Transverse colon (tissue), 4 donors: Measurements from ENCODE around the gene CERK. TPM values are rescaled to one million over a fixed set of nuclear protein-coding genes. Genes with fewer than 3 reads are reported as not detected.
A peak's percentile ranks its signal among the peaks of the same experiment; 100 is the strongest.

ENCODE experiments used
- DNase-seq: peaks from one replicate; pipeline ENCODE4 v3.0.0-alpha.2; 2019
- H3K27ac ChIP-seq, 4 donors: fragments of 200-600 bp; sonication (generic); 2 replicates each; pipeline ENCODE4 v1.5.1; 2016 to 2018; ENCODE audit warnings: inconsistent platforms in 4 of 4
- H3K27me3 ChIP-seq: fragments of 200-600 bp; sonication (generic); 2 replicates; pipeline ENCODE4 v1.5.1; 2017; ENCODE audit warnings: inconsistent platforms
- H3K36me3 ChIP-seq, 4 donors: fragments of 200-600 bp; sonication (generic); 2 replicates each; pipeline ENCODE4 v1.5.1; 2017 to 2019; ENCODE audit warnings: inconsistent platforms in 4 of 4
- H3K4me1 ChIP-seq, 4 donors: fragments of 200-600 bp; sonication (generic); 2 replicates each; pipeline ENCODE4 v1.5.1; 2017 to 2020; ENCODE audit warnings: inconsistent platforms in 4 of 4
- H3K4me3 ChIP-seq, 4 donors: fragments of 200-600 bp; sonication (generic); 1 replicate in 1 of 4; 2 replicates in 3 of 4; pipeline versions ENCODE4 v1.5.1 to v1.6.1; 2017 to 2019; ENCODE audit warnings: inconsistent platforms in 4 of 4
- H3K9me3 ChIP-seq, 2 donors: fragments of 200-600 bp; sonication (generic); 2 replicates each; pipeline ENCODE4 v1.5.1; 2017 to 2019; ENCODE audit warnings: inconsistent platforms in 2 of 2
- CTCF ChIP-seq, 5 experiments: fragments of 200-600 bp in 3 of 5; fragments of 450-650 bp in 2 of 5; sonication (generic) in 3 of 5; IDR thresholded peaks; 1 replicate in 2 of 5; 2 replicates in 3 of 5; pipeline ENCODE4 v1.5.1; 2016 to 2017; ENCODE audit warnings: antibody characterized with exemption in 5 of 5, inconsistent platforms in 3 of 5, mild to moderate bottlenecking in 2 of 5, moderate library complexity in 1 of 5
- EP300 ChIP-seq: sonication (generic); formaldehyde crosslinking; IDR thresholded peaks from one replicate; pipeline ENCODE4 v1.6.1; 2017; ENCODE audit warnings: antibody characterized with exemption, low read depth
- POLR2A ChIP-seq: fragments of 450-650 bp; IDR thresholded peaks from one replicate; pipeline ENCODE4 v1.6.1; 2016; ENCODE audit warnings: antibody characterized with exemption, mild to moderate bottlenecking, moderate library complexity
- POLR2AphosphoS5 ChIP-seq, 3 donors: sonication (generic); formaldehyde crosslinking; IDR thresholded peaks; one replicate each; pipeline ENCODE4 v1.6.1; 2016; ENCODE audit warnings: antibody characterized with exemption in 3 of 3
- WGBS, 2 donors: methylation state at CpG; one replicate each; pipeline ENCODE4 v1.1.5; 2018; ENCODE audit warnings: low coverage in 1 of 2; 5-methylcytosine and 5-hydroxymethylcytosine counted together
- in situ Hi-C, 4 donors: fragments of 200-750 bp; cut with MboI; loops; one replicate each; pipeline versions ENCODE4 v1.15.0 to v1.15.1; 2017; ENCODE audit warnings: low sequenced_read_pairs in 3 of 4, low pct_ligation_motif_present in 1 of 4, low pct_unique_long_range_greater_than_20kb in 1 of 4
- intact Hi-C: fragments of 100-400 bp; cut with DNase I; formaldehyde crosslinking; loops from one replicate; pipeline ENCODE4 v1.15.1; 2023; ENCODE audit warnings: low total_unique reads
- total RNA-seq, 4 donors: library from RNA; depleted of rRNA; stranded (reverse); fragments of >200 nt; gene quantifications; one replicate each; pipeline ENCODE4 v1.1.0, GENCODE V29; 2016

CERK gene
- total RNA-seq, 4 donors from 2014 or later, result 13.7 to 72.2 (median 63.5) TPM

- peaks cover 23 to 58% (median 30%) of the 10 kb centered on the region in 4 donors for H3K4me1 ChIP-seq
- peak overlapping the region in 2 of 4 donors; percentile 81 for H3K27ac ChIP-seq
- H3K9me3 ChIP-seq, result no peaks in the 10 kb centered on the region
- TF ChIP-seq POLR2A (no peak), POLR2AphosphoS5 (IDR thresholded peaks at IDR 0.05) (no peak)
- no peak overlapping the region for H3K4me3 ChIP-seq
- no peaks in the 10 kb centered on the region for H3K27me3 ChIP-seq
- in situ Hi-C loops (no loop called here), intact Hi-C loops (no loop called here)
- WGBS, 2 donors, result 72 to 89% methylated on average over 4 to 14 of the region's 15 CpGs
- peaks cover 0 to 23% (median 6%) of the 10 kb centered on the region in 4 donors for H3K36me3 ChIP-seq
- no peak for DNase-seq
These were observed 51.0 kb downstream of the CERK start for GRCh38 chr22:46687048-46687444.

- intact Hi-C loops, result no loop called here
These were observed 51.6 kb downstream of the CERK start for GRCh38 chr22:46686221-46687047.

GRCh38 chr22:46684706-46685105 is 53.3 kb downstream of the CERK start:
- TF ChIP-seq CTCF (IDR thresholded peaks at IDR 0.05) (no peak), POLR2AphosphoS5 (IDR thresholded peaks at IDR 0.05) (no peak), POLR2A (no peak), EP300 (no peak)
- 26 to 44% methylated on average over 8 to 10 of the region's 10 CpGs for whole genome bisulfite sequencing, 2 donors
- Histone ChIP-seq H3K4me1 (peaks cover 23 to 57% (median 30%) of the 10 kb centered on the region in 4 donors), H3K4me3 (no peak overlapping the region), H3K9me3 (no peaks in the 10 kb centered on the region), H3K36me3 (peaks cover 0 to 1% (median under 1%) of the 10 kb centered on the region in 4 donors), H3K27me3 (no peaks in the 10 kb centered on the region), H3K27ac (peak overlapping the region; percentile 78 to 83 (median 81))
- intact Hi-C loops, result no loop called here
- DNase-seq, result peak; percentile 36
- in situ Hi-C loops, result no loop called here

More at GRCh38 chr22:46686221-46687047, 51.6 kb downstream of the CERK start:
- Histone ChIP-seq H3K4me3 (no peak overlapping the region), H3K9me3 (no peaks in the 10 kb centered on the region), H3K4me1 (peaks cover 23 to 58% (median 30%) of the 10 kb centered on the region in 4 donors), H3K36me3 (peaks cover 0 to 18% (median 6%) of the 10 kb centered on the region in 4 donors), H3K27ac (peak overlapping the region; percentile 78 to 83 (median 81)), H3K27me3 (no peaks in the 10 kb centered on the region)
- no peak for DNase-seq
- TF ChIP-seq EP300 (no peak), POLR2AphosphoS5 (IDR thresholded peaks at IDR 0.05) (no peak), POLR2A (no peak), CTCF (IDR thresholded peaks at IDR 0.05) (no peak)
- in situ Hi-C loops, result no loop called here
- 63% methylated on average over 30 of the region's 33 CpGs; no CpG with 5 or more reads in 1 of the 2 donors for WGBS, 2 donors

GRCh38 chr22:46682011-46682731 is 55.9 kb downstream of the CERK start:
- TF ChIP-seq POLR2A (no peak), EP300 (no peak), CTCF (IDR thresholded peaks at IDR 0.05) (no peak), POLR2AphosphoS5 (IDR thresholded peaks at IDR 0.05) (no peak)
- WGBS, 2 donors, result 88 to 100% methylated on average over 1 to 19 of the region's 19 CpGs
- intact Hi-C loops, result no loop called here
- Histone ChIP-seq H3K27ac (no peak overlapping the region), H3K4me3 (no peak overlapping the region), H3K9me3 (no peaks in the 10 kb centered on the region), H3K27me3 (no peaks in the 10 kb centered on the region), H3K4me1 (peaks cover 23 to 43% (median 28%) of the 10 kb centered on the region in 4 donors), H3K36me3 (no peaks in the 10 kb centered on the region)
- in situ Hi-C loops, result no loop called here
- no peak for DNase-seq
